Mucosa of stomach (tissue), 1 donor: ENCODE data around the gene SCFD2.

ENCODE experiments used
- H3K27me3 ChIP-seq: one replicate; pipeline ENCODE4 v1.7.0; 2013; ENCODE audit warnings: mild to moderate bottlenecking, low read length; ENCODE audit not compliant: control insufficient read depth, insufficient read depth
- H3K36me3 ChIP-seq: one replicate; pipeline ENCODE4 v1.7.0; 2013; ENCODE audit warnings: low read length; ENCODE audit not compliant: control insufficient read depth, insufficient read depth
- H3K4me1 ChIP-seq: one replicate; pipeline ENCODE4 v1.7.0; 2013; ENCODE audit warnings: mild to moderate bottlenecking, low read length; ENCODE audit not compliant: control insufficient read depth, insufficient read depth
- H3K4me3 ChIP-seq: one replicate; pipeline ENCODE4 v1.7.0; 2013; ENCODE audit warnings: low read length
- H3K9ac ChIP-seq: one replicate; pipeline ENCODE4 v1.7.0; 2013; ENCODE audit warnings: mild to moderate bottlenecking, low read length, moderate library complexity
- H3K9me3 ChIP-seq: one replicate; pipeline ENCODE4 v1.7.0; 2013; ENCODE audit warnings: mild to moderate bottlenecking, low read length, moderate library complexity; ENCODE audit not compliant: control insufficient read depth
- donor health status: Pancreatic carcinoma.

SCFD2 gene

DNA sequence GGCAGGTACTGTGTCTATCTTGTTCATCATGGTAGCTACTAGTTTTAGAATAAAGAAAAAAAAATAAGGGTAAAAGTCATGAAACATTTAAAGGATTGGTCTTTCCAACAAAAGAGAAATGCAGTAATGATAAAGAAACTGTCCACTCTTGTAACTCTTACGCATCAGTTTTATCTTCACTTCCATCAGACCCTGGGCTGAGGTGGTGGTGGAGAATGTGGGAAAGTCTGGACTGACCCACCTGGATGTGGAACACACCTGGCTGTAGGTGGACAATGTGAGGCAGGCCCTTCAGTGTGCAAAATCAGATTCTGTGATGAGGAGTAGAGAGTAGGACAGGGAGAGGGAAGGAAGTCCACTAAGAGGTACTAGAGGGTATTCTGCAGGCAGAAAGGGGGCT is 375.2 kb downstream of the SCFD2 start:
- Histone ChIP-seq H3K9me3 (no peaks in the 10 kb centered on the region), H3K4me1 (no peaks in the 10 kb centered on the region), H3K4me3 (no peak overlapping the region), H3K27me3 (no peaks in the 10 kb centered on the region), H3K9ac (no peak overlapping the region), H3K36me3 (no peaks in the 10 kb centered on the region)

DNA sequence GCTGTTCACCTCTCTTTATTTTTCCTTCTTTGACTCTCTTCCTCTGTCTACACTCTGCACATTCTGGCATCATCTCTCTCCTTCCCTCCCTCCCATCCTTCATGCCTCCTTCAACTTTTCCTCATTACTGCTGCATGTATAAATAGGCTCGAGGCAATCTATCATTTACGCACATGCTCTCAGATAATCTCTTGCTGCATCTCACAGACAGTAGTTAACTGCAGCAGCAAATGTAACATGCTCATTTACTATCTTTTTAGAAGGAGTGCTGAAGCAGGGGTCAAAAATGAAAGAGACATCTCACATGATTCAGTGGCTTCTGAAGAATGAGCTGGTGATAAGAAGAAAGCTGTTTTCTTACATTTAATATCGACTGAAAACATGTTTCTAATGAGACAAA is 376.0 kb downstream of the SCFD2 start:
- no peaks in the 10 kb centered on the region for H3K36me3 ChIP-seq
- no peaks in the 10 kb centered on the region for H3K4me1 ChIP-seq
- no peak overlapping the region for H3K9ac ChIP-seq
- no peak overlapping the region for H3K4me3 ChIP-seq
- H3K9me3 ChIP-seq, result no peaks in the 10 kb centered on the region
- no peaks in the 10 kb centered on the region for H3K27me3 ChIP-seq

DNA sequence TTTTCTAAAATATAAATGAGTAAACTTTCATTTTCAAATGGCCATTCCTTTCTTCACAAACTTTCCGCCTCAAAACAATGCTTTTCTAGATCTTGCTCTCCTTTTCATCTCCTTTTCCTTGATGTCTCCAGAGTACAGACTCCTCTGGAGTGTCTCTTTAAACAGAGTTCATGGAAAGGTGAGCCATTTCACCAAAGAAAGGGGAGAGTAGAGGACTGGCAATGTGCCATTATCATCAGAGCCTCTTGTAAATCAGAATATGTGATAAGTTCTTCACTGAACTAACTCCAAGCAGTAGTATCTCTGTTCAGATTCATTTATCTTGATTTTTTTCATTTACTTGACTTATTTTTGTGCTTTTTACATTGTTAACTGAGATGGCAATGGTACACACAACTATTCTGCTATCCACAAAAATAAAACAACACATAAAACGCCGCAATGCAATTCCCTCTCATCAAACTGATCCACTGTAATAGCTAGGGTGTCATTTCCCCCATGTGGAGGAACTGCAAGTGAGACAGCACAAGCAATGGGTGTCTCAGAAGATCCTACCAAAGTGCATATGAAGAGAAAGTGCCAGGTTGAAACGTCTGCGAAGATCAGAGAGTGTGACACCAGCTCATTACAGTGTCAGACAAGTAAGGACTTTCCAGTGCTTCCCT is 378.3 kb downstream of the SCFD2 start:
- Histone ChIP-seq H3K27me3 (no peaks in the 10 kb centered on the region), H3K9me3 (no peaks in the 10 kb centered on the region), H3K9ac (no peak overlapping the region), H3K4me1 (no peaks in the 10 kb centered on the region), H3K4me3 (no peak overlapping the region), H3K36me3 (no peaks in the 10 kb centered on the region)

- H3K36me3 ChIP-seq, result no peaks in the 10 kb centered on the region
- no peak overlapping the region for H3K4me3 ChIP-seq
- no peaks in the 10 kb centered on the region for H3K9me3 ChIP-seq
- no peaks in the 10 kb centered on the region for H3K4me1 ChIP-seq
- H3K9ac ChIP-seq, result no peak overlapping the region
- H3K27me3 ChIP-seq, result no peaks in the 10 kb centered on the region
Measured at GRCh38 chr4:52984462-52984881, 381.4 kb downstream of the SCFD2 start.

- Histone ChIP-seq H3K4me1 (no peaks in the 10 kb centered on the region), H3K9ac (no peak overlapping the region), H3K4me3 (no peak overlapping the region), H3K27me3 (no peaks in the 10 kb centered on the region), H3K36me3 (no peaks in the 10 kb centered on the region), H3K9me3 (no peaks in the 10 kb centered on the region)
Measured at GRCh38 chr4:52983563-52984303, 382.1 kb downstream of the SCFD2 start.

DNA sequence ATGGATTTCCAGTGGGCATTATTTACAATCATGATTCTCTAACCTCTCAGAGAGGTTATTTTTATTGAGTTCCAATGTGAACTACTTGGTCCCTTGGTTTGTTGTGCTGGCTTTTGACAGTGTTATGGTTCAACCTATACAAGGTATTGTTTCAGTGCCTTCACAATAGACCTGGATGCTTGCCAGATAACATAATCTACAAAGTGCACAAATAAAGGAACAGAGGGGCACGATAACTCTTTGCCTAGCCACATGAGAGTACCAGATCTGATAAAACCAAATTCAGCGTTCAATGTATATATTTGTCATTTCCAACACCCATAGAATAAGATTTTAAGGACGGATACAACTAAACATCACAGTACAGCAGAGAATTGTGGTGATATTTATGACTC is 382.9 kb downstream of the SCFD2 start:
- Histone ChIP-seq H3K4me3 (no peak overlapping the region), H3K36me3 (no peaks in the 10 kb centered on the region), H3K27me3 (no peaks in the 10 kb centered on the region), H3K9ac (no peak overlapping the region), H3K9me3 (no peaks in the 10 kb centered on the region), H3K4me1 (no peaks in the 10 kb centered on the region)

- no peaks in the 10 kb centered on the region for H3K36me3 ChIP-seq
- H3K27me3 ChIP-seq, result no peaks in the 10 kb centered on the region
- H3K9ac ChIP-seq, result no peak overlapping the region
- H3K9me3 ChIP-seq, result no peaks in the 10 kb centered on the region
- no peaks in the 10 kb centered on the region for H3K4me1 ChIP-seq
- H3K4me3 ChIP-seq, result no peak overlapping the region
Measured at GRCh38 chr4:52982255-52982945, 383.5 kb downstream of the SCFD2 start.

GRCh38 chr4:52979821-52980590 is 385.9 kb downstream of the SCFD2 start:
- Histone ChIP-seq H3K4me3 (no peak overlapping the region), H3K9me3 (no peaks in the 10 kb centered on the region), H3K4me1 (no peaks in the 10 kb centered on the region), H3K27me3 (no peaks in the 10 kb centered on the region), H3K9ac (no peak overlapping the region), H3K36me3 (no peaks in the 10 kb centered on the region)

GRCh38 chr4:52979020-52979419 is 386.8 kb downstream of the SCFD2 start:
- no peaks in the 10 kb centered on the region for H3K4me1 ChIP-seq
- H3K9me3 ChIP-seq, result no peaks in the 10 kb centered on the region
- no peaks in the 10 kb centered on the region for H3K36me3 ChIP-seq
- H3K4me3 ChIP-seq, result no peak overlapping the region
- no peaks in the 10 kb centered on the region for H3K27me3 ChIP-seq
- H3K9ac ChIP-seq, result no peak overlapping the region

DNA sequence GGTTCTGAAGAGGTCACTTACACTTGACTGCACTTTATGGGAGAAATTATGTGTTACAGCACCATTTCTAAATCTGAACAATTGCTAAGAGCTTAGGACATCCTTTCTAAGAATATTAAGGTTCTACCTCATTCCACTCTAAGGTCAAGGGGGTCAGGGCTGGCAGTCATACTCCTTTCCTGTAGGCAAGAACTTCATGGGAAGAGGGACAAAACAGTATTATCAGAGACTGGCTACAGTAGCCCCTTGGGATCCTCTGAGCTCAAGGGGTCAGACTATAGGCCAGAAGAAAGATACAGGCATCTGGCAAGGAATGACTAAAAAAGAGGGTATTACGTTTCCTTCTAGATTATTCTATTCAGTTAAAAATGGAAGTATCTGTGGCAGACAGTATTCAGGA is 388.6 kb downstream of the SCFD2 start:
- Histone ChIP-seq H3K27me3 (no peaks in the 10 kb centered on the region), H3K36me3 (no peaks in the 10 kb centered on the region), H3K9me3 (no peaks in the 10 kb centered on the region), H3K9ac (no peak overlapping the region), H3K4me1 (no peaks in the 10 kb centered on the region), H3K4me3 (no peak overlapping the region)

DNA sequence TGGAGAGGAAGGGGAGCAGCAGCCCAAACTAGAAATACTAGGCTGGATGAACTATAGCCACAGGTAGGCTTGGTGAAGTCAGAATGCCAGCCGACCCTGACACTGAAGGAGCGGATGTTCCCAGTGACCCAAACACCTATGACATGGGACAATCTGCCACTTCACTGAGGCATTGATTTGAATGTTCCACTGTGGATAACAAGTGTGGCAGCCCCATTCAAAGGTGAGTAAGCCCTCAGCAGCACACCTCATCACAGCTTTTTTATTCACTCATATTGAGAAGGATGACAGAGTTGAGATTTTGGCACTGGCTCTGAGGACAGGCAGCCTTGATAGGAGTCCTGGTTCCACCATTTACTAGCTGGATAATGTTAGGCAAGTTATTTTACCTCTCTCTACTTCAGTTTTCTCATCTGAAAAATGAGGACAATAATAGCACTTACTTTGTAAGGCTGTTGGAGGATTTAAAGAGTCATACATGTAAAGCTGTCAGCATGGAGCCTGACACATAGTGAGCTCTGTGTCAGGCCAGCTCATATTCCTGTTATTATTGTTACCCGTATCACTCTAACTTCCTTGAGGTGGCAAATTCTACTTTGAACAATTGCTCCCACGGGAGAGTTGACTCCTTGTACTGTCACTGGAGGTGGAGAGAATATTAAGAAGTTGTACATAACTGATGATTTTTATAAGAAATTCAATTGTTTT is 389.2 kb downstream of the SCFD2 start:
- Histone ChIP-seq H3K27me3 (no peaks in the 10 kb centered on the region), H3K4me3 (no peak overlapping the region), H3K9me3 (no peaks in the 10 kb centered on the region), H3K9ac (no peak overlapping the region), H3K36me3 (no peaks in the 10 kb centered on the region), H3K4me1 (no peaks in the 10 kb centered on the region)
